NCI-H2081 (cell line): ENCODE results near the gene CDK1.

Experiments
- DNase-seq, 2 experiments: peaks; one replicate each; lab custom pipeline; 2025; lab: John Stamatoyannopoulos, UW

Gene CDK1

DNA sequence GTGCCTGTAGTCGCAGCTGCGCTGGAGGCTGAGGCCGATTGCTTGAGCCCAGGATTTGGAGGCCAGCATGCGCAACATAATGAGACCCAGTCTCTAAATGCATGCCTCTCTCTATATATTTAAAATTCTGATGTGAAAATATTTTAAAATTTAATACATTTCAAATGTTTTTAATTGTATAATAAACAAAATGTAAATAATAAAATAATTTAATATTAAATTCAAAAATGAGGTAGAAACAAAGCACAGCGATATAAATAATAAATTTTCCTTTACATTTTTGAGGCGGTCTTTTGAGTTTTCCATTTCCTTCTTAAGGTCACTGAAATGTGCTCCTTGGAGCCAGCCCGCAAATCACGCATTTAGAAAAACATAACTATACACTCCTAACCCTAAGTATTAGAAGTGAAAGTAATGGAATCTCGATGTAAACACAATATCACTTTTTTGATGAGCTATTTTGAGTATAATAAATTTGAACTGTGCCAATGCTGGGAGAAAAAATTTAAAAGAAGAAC is 523 bp upstream of the CDK1 start:
- no peak for DNase-seq

DNA sequence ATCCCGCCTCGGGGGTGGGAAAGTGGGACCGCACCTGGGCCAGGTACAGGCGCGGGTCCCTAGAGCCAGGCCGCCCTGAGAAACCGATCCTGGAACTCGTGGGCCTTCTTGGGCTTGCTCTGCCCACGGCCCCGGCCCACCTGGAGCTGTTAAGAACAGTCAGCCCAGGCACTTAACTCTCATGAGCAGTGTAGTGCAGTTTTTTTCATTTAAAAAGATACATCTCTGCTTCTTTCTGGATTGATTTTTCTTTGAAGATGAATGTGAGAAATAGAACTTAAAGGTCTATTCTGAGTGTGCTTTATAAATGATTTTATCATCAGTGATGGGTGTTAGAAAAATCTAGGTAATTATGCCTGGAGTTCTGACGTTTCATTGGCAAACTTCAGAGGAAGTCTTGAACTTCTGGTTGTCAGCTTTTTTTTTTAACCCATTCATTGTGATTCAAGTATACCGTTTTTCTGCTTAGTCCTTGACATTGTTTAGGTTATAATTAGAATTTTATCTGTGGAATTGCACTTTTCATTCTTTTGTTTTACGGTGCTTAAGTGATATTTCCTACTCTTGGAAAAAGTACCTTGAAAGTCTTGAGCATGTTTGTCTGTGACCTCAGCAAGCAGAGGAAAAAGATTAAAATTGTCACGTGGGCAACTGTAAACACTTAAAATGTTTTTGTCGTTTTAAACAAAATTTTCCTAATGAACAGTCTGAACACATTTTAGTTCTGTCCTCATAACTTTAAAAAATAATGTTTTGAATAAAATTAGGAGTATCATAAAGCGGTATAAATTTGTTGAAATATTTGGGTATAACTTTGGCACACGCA is 906 bp downstream of the CDK1 start:
- no peak for DNase-seq

DNA sequence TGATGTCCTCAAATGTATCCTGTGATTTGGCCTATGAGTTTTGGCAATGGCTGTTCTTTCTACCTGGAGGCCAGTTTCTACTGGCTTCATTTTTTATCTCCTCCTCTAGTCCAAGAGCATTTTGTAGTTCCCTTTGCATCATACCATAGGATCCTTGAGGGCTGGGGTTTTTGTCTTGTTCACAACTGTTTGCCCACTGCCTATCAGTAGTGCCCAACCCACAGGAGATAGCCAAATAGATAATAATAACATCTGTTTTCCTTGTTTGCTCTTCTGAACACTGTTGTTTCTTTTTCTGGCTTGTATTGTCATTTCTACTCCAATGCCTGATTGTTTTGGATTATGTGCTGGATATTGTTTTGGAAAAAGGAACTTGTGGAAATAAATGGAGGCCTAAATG is 3.4 kb downstream of the CDK1 start:
- no peak for DNase-seq

DNA sequence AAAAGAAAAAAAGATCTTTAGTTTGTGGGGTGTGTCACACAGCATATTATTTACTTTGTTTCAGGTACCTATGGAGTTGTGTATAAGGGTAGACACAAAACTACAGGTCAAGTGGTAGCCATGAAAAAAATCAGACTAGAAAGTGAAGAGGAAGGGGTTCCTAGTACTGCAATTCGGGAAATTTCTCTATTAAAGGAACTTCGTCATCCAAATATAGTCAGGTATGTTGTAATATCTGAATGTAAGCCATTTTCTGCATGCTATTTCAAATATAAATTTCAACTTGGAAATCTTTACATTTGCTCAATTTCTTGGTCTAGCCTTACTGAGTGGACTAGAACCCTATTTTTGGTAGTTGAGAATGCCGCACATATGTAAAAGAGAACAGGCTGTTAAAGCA is 6.4 kb downstream of the CDK1 start:
- no peak for DNase-seq

DNA sequence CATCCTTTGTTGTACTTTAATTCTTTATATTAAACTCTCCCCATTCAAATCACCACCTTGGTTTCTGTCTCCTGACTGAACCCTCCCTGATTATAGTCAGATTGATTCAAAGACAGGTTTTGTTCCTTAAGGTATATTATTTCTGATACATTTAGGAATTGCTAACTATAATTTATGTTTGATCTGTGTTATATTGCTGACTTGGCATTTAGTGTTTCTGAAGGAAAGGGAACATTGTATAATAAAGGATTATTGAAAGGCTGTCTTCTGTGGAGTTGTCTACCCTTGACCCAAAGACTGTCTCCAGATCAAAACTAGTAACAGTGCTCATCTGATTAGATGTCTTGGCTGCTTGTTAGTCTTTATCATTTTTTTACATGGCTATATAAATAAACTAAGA is 10.3 kb downstream of the CDK1 start:
- DNase-seq = no peak

DNA sequence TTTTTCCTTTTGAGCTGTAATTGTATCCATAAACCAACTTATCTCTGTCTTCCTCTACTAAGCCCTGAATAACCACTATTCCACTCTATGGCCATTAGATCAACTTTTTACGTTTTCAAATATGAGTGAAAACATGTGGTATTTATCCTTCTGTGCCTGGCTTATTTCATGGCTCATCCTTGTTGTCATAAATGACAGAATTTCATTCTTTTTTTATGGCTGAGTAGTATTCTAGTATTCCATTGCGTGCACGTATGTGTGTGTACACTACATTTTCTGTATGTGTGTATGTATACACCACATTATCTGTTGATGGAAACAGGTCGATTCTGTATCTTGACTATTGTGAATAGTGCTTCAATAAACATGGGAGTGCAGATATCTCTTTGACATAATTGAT is 11.1 kb downstream of the CDK1 start:
- DNase-seq = no peak

DNA sequence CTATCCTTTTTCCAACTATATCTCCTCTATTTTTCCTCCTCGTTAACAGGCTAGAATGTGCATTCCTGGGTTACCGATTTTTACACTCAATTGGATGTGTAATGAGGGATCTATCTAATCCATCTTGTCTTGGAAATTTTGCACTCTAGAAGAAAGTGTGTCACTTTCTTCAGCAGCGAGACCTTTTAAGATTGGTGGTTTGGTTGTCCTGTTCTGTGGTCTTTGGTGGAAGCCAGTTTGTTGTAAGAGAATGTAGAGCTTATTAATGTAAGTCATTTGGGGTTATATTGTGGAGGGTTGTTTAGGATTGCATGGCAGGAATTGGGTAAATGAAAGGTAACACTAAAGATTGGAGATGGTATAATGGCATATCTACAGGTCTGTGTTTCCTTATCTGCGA is 16.7 kb downstream of the CDK1 start:
- DNase-seq = no peak

DNA sequence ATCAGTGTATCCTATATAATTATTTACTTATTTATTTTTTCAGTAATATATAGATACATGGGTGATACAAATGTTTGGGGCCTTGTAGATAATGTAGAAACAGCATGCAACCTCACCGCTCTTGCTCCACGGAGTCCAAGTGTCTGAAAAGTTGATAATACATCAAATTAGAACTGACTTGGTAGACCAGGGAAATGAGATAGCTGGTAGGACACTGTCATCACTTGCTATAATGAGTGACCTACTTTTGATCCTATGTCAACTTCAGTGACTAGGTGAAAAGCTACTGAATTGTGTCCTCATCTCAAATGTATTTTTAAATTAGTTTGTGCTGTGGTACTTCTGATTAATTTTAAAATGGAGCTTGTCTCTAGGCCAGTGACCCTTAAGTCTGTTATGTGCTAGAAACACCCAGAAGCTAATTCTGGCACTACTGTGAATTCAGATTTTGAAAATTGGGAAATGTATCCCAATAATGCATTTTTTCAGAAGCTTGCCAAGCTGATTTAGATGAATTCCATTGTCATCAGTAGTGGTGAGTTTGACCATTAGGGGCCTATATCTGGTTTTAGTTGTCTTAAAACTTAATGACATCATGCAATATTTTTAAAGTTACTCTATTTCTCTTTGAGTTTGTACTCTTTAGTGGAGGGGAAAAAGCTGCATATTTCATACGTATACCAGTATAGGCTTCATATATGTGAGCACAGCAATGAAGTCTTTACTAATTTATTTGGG is 17.4 kb downstream of the CDK1 start:
- DNase-seq = no peak

DNA sequence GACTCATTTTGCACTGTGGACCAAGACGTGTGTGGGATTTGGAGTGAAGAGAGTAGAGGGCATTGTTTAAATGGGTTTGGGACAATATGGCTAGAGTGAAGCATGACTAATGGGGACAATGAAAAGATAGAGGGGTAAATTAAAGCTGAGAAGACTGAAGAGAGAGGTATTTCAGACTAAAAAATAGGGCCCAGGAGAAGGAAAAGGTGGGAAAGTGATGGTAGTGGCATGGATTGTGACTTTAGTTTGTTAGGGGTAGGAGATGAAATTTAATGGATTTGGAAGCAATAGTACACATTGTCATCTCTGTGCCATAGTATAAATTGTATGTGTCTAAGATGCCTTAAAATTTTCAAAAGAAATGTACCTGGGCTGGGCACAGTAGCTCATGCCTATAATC is 18.2 kb downstream of the CDK1 start:
- no peak for DNase-seq

DNA sequence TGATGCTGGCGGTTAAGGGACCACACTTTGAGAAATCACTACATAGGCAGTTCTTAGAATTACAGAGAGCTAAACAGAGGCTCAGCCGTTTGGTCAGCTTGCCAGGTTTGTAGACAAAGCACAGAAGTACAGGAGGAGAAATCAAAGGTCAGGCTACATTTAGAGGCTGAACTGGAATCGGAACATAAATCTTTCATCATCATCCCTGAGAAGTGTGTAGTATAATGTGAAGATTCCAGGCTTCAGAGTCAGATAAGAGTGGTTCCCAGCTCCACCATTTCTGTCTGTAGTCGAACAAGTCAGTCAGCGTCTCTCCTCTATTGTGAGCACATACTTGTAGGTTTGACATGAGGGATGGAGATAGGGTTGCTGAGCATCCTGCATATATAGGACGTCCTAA is 18.9 kb downstream of the CDK1 start:
- DNase-seq = no peak

DNA sequence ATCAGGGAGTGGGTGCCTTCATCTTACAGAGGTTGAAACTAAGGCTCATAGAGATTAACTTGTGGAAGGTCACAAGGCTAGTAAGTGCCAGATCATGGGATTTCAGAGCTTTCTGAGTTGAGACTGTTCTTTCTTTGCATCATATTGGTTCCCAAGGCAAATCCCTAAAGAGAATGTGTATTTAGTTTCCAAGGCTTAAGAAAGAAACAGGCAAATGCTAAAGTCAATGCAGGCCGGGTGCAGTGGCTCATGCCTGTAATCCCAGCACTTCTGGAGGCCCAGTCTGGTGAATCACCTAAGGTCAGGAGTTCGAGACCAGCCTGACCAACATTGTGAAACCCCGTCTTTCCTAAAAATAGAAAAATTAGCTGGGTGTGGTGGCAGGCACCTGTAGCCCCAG is 19.8 kb downstream of the CDK1 start:
- DNase-seq = no peak

DNA sequence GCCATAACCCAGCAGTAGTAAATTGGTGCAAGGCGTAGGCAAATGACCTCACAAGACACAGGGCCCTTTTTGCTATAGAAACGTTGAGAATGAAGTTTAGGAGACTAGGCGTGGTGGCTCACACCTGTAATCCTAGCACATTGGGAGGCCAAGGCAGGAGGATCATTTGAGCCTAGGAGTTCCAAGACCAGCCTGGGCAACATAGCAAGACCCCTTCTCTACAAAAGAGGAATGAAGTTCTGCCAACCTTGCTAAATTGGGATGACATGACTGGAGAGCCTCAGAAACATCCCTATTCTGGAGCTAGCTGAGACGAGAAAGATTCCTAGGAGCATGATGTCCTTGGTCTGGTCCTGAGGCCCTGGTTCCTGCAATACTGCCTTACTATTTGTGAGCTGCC is 20.6 kb downstream of the CDK1 start:
- DNase-seq = no peak

DNA sequence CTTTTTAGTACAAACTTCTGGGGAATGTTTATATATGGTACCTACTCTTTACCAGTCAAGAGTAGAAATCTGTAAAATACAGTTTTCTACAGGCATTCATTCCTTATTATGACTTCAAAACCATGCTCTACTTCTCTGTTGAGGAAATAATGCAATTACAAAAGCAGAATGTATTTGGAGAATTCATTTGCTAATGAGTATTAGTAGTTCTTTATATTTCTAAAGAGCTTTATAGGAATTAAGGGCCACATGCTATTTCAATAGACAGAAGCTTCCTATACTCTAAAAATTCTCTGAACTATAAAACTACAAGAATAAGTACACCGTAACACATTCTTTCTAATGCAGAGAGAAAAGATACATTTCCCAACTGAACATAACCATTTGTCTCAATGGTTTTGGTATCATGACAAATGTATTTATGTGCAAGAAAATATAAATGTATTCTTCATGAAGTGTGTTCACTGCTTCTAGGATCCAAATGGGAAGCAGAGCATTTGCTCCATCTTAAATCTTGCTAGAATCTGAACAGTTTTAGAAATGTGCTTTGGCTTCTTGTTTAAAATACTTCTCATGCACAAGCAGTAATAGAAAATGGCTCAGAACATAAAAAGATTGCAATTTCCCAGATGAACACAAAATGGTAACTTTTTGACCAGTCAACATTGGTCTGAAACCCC is 21.8 kb downstream of the CDK1 start:
- DNase-seq = no peak

DNA sequence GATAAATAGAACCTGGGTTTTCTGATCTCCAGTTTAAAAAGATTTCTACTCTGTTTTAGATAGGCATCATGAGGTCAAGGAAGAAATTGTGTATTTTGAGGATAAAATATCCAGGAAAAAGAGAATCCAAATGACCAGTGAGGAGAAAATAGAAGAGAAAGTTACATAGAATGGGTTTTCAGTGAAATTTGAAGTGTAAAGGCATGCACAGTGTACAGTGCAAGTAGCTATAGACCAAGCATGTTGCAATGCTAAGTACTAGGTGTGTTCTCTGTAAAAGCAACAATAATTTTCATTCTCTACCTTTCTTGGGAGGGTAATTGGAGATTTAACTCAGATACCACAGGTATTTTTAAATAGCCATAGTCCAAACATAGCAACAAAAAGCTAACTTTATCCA is 22.6 kb downstream of the CDK1 start:
- no peak for DNase-seq

DNA sequence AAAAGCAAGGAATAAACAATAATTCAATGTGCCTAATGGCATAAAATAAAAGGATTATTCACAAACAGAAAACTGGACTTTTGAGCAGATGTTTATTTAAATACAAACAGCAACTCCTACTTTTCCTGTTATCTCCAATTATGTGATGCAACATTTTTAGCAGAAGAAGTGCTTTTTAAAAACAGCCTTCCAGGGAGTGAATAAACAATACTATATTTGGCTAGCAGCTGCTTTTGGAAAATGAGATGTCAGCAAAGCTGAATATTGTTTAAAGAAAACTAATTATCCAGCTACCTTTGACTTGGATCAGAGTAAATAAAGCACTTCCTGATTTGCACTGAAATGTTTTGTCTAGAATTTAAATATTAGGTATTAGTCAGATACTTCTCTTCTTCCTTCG is 23.2 kb downstream of the CDK1 start:
- peak; percentile 21 to 62 for DNase-seq

DNA sequence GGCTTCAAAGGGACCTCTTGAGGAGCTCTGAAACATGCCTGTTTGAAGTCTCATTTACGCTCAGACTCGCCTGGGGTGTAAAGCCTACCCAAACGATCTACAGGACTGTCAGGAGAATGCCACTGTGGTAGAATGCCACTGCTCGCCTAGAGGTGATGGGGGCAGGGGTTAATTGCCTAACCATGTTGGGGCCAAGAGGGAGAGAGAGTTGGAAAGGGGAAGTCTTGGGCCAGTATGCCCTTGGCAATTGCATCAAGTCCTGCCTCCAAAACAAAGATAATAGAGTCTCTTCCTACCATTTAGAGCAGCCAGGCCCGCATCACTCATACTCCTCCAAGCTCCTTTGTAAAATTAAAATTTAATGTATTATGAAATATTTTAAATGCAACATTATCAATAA is 25.2 kb downstream of the CDK1 start:
- no peak for DNase-seq

DNA sequence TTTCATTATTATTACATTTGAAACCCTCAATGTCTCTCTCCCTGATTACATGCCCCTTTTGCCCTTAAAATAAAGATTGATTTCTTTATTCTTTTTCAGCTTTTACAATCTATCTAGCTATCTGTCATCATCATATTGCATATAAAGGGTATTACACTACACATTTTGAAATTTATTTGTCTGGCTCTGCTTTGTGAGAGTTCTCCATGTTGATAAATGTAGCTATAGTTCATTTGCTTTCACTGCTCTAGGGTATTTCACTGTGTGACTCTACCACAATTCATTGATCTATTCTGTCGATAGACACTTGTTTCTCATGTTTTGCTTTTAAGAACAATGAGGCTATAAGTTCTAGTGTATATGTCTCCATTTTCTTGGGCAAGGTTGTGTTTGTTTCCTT is 25.6 kb downstream of the CDK1 start:
- DNase-seq = no peak

DNA sequence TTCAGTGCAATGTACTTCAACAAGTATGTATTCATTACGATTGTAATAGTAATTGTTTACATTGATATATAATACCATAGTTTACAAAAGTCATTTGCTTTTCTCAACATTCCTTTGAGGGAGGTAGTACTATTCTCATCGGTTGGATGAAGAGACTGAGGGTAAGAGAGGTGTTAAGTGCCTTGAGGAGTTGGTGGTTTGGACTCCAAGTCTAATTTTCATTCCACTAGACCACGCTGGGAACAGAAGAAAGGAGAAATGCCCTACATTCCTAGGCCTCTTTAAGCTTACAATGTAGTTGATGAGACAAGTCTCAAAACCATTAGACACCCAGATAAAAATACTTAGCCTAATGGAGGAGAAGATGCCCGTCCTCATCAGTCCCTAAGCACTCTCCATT is 28.6 kb downstream of the CDK1 start:
- DNase-seq = no peak

DNA sequence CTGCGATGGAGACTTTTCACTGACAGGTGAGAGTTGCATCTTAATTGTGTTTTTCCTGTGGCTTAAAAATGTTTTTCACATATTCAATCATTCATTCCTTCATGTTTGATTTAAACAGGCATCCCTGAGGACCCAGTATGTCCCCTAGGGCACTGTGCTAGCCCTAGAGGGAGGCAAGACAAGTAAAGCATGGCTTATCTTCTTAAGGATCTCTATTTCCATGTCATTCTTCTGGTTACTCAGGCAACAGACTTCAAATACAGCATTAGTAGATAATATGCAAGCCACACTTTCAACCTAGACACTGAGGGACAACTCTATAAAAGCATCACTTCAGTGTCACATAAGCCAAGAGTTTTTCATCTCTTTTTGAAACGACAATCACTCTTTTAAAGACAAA is 29.2 kb downstream of the CDK1 start:
- DNase-seq = no peak

DNA sequence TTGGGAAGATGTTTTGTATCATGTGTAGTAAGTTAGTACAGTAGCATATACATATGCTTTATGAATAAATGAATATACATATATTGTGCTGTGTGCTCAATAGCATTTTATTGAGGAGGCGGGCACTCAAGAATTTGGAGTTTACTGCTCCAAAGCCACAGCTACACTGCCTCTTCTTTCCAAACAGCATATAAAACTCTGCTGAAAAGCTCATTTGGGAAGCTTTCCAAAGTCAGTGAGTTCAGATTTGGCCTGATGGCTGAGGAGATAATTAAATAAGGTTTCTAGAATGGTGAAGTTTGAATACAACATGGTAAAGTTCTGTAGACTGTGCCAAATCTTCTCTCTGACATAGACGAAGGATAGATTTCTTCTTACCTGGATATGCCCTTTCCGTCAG is 29.8 kb downstream of the CDK1 start:
- no peak for DNase-seq

DNA sequence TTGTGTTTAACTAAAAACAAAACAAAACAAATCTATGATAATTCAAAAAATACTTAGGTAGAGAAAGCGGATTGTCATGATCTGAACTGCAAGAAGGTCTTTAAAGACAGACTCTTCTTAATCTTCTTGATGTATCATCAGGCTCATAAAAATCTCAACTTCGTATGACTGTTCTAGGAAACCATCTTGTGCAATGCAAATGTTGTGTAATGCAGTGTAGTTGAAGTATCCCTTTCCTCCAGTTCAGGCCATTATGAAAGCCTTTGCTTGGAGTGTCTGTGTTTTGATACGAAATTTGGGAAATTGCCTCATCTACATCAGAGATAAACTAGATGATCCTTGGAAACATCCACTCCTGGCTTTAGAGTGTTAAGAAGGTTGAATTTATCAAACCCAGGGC is 30.9 kb downstream of the CDK1 start:
- no peak for DNase-seq

DNA sequence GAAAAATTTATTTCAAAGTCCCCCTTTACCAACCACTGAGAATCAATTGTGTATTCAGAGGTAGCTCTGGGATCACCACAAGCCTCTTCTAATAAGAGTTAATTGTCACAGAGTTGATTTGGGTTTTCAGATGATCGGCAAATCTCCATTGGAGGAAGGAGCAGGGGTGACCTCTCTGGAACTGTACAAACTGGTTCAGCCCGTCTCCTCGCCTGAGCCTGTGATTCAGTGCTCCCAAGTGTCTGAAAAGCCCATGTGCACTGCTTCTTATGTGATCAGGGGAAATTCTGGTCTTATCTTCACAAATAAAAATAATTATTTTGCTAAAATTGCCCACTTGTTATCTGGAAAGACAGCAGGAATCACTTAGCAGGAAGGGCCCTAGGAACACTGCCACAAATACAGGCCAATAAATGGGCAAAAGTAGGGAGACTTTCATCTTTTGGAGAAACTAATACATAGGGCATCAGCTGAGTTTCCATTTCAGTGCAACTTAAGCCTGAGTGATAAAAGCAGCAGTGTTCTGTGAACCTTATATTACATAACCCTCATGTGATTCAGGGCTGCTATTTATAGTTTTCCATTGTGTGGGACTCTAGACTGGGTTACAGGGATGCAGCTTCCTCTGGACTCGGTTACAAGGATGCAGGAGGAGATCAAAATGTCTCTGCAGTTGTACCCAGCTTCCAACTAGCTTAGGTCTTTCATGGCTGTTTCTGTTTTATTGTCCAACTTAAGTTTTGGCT is 32.3 kb downstream of the CDK1 start:
- no peak for DNase-seq
